H4 (cell line): ENCODE data around the gene FBXO11. TPM values are rescaled to one million over a fixed set of nuclear protein-coding genes. Genes with fewer than 3 reads are reported as not detected.

Experiments
- DNase-seq: peaks from one replicate; pipeline ENCODE4 v3.0.0-alpha.2; 2015; ENCODE audit warnings: low spot score
- total RNA-seq: library from RNA; depleted of rRNA; stranded (reverse); fragments of >200 nt; shearing (Covaris generic); gene quantifications from 2 replicates; pipeline ENCODE4 v1.2.3, GENCODE V29; 2014

FBXO11 gene
- total RNA-seq, 1 experiment from 2014 or later = 22.5 TPM

DNA sequence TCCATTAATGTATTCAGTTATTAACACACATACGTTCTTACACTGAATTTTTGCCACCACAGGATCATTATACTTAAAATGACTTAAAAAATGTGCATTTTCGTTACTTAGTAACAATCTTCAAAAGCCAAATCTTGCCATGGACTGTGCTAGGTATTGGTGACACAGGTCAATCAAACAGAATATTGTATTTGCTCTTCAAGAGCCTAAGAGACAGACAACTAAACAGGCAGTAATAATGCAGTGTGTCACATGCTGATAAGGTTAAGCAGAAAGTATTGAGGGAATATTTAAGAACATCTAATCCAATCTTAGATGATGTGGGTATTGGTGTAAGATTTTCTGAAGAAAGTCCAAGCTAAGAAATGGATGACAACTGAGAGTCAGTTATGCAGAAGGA, 56.9 kb downstream of the FBXO11 start:
- DNase-seq = no peak

DNA sequence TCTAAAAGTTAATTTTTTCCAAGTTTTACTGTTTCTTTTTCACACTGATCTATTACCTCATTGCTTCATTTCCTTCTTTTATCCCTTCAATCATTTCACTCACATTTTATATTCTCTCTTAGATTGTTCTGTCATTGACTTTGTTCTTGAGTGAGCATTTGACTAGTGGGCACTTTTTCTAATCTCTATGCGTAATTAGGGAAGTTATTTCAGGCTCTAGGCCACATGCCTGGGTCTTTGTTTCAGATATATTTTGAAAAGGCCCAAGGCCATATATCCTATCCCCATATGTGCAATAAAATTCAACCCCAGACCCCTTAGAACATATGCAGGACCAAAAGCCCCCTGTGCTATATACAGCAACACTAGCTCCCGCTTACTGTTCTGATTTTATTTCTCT, 62.1 kb downstream of the FBXO11 start:
- DNase-seq = no peak

DNA sequence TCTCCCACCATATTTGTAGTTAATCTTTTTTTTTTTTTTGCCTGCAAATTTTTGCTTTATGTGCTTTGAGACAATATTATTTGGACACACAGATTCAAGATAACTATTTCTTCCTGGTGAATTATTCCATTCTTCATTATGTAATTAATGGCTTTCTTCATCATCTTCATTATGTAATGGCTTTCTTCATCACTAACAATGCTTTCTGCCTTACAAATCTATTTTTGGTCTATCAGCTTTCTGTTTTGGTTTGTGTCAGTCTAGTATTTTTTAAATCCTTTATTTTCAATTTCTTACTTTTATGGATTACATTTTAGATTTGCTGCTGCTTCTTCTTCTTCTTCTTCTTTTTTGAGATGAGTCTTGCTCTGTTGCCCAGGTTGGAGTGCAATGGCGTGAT, 62.9 kb downstream of the FBXO11 start:
- DNase-seq = no peak

DNA sequence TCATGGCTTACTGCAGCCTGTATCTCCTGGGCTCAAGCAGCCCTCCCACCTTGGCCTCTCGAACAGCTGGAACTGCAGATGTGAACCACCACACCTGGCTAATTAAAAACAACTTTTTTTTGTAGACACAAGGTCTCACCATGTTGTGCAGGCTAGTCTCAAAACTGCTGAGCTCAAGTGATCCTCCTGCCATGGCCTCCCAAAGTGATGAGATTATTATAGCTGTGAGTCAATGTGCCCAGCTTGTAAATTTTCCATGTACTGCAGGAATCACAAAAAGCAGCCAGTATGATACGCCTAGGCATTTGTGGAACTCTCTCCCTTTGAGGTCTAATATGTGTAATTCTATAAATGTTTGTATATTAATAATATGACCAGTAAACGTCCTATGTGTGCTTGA, 63.5 kb downstream of the FBXO11 start:
- no peak for DNase-seq

DNA sequence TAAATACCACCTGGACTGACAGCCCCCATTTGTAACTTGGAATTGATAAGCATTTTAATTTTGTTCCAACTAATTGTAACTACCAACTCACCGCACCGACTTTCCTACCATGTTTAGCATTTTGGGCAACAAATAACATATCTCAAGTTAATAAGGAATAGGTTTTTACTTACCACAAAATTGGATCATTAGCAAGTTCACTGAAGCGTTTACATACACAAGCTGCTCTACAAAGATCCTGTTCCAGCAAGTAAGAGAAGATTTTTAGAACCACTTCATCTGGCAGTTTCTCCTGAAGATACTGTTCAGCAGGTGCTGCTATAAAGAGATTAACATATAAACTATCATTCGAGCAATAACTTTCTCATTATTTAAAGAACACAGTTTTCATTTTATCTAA, 67.6 kb downstream of the FBXO11 start:
- no peak for DNase-seq

DNA sequence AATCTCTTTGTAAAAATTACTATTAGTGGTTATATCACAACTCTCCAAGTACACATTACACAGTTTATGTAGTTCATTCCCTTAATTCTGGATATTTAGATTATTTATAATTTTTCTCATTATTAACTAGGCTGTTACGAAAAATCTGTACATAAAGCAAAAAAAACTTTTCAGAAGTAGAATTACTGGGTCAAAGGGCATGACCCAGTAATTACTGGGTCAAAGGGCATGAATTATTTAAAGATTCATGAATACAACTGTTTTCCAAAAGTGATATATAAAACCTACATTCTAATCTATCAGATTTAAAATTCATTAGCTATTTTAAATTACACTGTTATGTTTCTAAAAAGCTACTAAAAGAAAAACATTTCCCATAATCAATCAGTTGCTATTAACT, 68.0 kb downstream of the FBXO11 start:
- DNase-seq = no peak

DNA sequence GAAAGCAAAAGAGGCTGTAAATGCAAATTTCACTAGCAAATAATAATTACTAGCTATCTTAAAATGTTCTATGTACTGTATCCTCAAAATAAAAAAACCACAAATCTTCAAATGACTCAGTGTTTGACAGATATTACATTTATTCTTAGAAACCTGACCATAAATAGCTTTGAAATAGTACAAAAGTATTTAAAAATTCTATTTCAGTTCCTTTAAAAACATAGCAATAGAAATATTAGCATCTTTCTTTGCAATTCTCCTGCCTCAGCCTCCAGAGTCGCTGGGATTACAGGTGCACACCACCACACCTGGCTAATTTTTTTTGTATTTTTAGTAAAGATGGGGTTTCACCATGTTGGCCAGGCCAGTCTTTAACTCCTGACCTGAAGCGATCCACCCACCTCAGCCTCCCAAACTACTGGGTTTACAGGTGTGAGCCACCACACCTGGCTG, 72.8 kb downstream of the FBXO11 start:
- DNase-seq = no peak

DNA sequence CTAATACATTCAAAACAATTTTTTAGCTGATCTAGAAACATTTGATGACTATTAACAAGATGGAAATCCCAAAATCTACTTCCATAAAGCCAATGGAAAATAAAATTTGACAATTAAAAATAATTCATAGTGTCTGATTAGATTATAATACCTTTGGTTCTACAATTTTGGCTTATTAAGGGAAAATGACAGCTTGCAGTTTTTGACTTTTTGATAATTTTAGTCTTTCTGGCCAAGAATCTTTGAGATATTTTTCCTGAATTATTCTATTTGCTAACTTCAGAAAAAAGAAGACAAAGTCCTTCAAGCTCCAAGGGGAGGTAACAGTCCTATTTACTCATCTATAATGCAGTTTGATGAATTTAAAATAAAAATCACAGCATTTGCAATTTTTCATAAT, 83.8 kb downstream of the FBXO11 start:
- no peak for DNase-seq

DNA sequence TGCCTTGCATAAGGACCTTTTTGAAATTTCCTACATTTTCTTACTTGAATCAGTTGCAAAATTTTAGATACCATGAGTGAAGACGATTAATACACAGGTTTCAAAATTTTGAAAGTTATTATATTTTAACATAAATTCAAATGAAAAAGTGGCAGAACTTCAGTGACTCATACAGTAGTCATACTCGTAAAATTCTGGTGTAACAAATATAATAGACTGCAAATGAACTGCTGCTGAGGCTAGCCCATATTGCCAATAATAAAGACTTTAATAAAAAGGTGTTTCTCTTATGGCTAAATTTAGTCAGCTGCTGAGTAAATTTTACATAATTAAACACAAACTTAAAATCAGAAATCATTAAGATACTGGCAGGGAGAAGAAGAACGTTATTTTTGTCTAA, 86.5 kb downstream of the FBXO11 start:
- DNase-seq = no peak

DNA sequence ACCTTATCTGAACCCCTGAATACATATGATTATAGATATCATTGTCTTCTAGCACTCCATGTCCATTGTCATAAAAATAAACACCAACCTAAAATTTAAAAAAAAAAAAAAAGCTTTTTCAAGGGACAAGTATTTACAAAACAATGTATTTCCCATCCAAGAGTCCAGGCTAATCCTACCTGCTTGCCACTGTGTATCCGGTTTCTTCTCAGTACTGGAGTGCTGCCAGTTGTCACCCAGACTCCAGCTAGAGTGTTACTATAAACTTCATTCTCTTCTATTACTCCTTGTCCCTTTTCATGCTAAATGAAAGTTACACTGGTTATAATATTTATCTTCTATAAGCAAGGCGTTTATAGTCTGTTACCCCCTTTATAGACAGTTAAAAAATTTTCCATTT, 87.5 kb downstream of the FBXO11 start:
- DNase-seq = no peak

DNA sequence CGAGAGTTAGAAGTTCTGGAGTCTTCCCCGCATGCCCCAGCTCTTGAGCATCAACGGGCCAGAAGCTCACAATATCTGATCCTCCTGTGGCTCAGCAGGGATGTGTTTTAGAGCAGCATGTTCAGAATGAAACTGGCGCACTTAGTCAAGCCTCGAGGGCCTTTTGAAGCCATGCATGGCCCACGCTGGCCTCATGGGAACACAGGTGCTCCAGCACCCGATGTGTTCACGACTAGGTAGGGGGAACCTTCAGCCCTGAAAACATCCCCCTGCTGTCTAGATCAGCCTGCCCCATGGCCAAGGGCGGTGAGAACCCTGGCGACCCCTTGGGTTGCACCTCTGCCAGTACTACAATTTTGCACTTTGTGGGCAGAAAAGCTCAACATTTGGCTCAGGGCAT, 90.5 kb downstream of the FBXO11 start:
- no peak for DNase-seq

DNA sequence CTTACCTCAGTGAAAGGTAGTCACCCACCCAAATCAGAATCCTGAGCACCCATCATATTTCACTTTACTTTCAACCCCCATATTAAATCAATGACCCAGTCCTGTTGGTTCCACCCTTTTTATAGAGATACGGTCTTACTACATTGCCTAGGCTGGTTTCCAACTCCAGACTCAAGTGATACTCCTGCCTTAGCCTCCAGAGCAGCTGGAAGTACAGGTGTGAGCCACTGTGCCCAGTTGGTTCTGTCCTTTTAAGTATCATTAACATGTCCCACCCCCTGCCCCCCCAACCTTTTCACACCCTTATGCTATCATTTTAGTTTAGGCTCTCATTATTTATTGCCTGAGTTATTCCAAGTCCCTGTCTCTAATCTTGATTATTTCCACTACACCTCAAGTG, 94.6 kb downstream of the FBXO11 start:
- DNase-seq = no peak

DNA sequence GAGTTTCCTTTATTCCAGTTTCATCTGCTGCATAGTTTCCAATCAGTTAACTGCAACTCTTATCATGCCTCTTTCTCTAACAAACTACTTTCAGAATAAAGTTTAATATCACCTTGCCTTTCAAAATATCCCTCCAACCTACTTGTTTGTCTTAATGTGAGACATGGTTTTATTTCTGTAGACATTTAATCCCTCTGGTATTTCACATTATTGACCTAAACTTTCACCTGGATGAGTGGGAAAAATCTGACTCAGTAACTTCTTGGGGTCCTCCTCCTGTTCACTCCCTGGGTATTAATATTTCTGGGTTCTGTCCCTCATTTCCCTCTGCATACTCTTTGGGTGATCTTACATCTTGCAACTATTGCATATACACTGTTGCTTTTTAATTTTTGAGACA, 95.4 kb downstream of the FBXO11 start:
- no peak for DNase-seq

DNA sequence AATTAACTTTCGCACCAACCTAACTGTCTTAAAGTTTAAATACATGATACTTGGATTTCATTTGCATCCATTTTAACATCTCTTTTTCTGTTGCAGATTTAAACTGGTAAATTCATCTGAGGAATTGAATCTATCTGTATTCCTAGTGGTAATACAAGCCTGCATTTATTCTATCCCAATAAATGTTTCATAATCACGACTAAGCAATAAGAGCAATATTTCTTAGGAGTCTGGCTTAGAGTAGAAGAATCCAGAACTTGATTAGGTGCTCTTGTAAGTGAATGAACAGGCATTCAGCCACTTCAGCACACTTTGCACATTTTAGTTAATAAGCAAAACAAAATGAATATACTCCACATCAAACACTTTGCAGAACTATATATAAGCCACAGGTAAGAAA, 96.4 kb downstream of the FBXO11 start:
- DNase-seq = no peak

DNA sequence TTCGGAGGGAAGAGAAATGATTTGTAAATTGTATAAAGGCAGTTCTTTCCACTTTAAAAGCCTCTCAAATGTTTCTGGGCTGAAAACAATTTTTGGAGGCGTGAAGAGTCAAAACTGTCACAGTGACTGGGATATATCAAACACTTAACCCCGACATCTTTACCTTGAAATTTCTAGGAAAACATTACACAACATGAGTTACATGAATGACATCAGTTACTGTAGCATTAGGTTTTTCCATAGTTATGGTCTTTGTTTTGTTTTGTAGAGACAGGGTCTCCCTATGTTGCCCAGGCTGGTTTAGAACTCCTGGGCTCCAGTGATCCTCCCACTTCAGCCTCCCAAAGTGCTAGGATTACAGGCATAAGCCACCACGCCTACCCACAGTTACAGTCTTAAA, 97.7 kb downstream of the FBXO11 start:
- DNase-seq = no peak

DNA sequence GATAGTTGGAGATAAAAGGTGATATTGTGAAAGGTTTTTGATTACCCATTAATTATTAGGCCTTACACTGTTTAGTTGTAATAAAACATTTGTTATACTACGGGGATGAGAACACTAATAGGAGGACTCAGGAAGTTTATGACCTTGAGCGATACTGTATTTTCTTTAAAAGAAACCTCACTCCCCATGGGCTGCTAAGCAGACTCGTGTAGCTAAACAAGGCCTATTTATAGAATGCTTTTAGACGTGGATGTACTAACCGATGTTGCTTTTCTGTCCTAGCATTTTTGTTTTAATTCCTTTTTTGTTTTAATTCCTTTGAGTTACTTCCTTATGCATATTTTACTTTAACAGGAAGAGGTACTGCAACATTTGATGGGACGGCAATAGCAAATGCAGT, 100.4 kb downstream of the FBXO11 start:
- no peak for DNase-seq

DNA sequence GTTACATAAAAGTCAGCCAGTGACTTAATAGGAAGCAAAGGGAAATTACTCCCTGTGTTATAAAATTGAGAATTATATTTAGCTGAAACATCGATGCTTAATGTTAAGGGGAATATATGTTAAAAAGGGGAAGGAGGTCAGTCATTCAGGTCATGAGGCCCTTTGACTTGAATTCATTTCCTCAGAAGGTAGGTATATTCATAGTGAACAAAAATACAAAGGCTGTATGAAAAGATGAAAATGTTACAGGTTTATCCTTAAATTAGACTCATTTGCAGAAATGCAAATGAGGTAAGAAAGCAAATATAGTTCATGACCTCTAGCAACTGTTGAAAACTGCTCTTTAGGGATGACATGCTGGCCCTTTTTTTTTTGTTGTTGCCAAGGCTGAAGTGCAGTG, 102.5 kb downstream of the FBXO11 start:
- no peak for DNase-seq

DNA sequence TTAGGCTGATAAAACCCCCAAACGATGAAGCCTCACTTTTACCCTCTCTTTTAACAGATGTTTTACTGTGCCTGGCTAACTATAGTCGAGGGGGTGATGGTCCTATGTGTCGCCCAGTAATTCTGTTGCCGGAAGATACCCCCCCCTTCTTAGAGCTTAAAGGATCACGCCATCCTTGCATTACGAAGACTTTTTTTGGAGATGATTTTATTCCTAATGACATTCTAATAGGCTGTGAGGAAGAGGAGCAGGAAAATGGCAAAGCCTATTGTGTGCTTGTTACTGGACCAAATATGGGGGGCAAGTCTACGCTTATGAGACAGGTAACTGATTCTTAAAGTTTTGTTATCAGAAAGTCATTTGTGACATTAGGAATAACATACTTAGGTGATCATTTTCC, 102.9 kb downstream of the FBXO11 start:
- no peak for DNase-seq

DNA sequence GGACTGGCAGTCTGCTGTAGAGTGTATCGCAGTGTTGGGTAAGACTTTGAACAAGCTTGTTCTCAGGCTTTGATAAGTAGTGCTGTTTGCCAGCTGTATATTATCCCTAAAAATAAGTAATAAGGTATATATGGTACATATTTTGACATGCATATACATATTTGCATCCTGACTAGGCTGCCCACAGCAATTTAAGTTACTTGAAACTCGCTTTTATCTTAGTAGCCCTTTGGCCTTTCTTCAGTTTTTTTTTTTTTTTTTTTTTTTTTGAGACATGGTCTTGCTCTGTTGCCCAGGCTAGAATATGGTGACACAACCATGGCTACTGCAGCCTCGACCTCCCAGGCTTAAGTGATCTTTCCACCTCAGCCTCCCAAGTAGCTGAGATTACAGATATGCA, 105.2 kb downstream of the FBXO11 start:
- no peak for DNase-seq

DNA sequence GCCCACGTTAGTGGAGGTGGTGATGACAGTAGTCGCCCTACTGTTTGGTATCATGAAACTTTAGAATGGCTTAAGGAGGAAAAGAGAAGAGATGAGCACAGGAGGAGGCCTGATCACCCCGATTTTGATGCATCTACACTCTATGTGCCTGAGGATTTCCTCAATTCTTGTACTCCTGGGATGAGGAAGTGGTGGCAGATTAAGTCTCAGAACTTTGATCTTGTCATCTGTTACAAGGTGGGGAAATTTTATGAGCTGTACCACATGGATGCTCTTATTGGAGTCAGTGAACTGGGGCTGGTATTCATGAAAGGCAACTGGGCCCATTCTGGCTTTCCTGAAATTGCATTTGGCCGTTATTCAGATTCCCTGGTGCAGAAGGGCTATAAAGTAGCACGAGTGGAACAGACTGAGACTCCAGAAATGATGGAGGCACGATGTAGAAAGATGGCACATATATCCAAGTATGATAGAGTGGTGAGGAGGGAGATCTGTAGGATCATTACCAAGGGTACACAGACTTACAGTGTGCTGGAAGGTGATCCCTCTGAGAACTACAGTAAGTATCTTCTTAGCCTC, 107.2 kb downstream of the FBXO11 start:
- no peak for DNase-seq

DNA sequence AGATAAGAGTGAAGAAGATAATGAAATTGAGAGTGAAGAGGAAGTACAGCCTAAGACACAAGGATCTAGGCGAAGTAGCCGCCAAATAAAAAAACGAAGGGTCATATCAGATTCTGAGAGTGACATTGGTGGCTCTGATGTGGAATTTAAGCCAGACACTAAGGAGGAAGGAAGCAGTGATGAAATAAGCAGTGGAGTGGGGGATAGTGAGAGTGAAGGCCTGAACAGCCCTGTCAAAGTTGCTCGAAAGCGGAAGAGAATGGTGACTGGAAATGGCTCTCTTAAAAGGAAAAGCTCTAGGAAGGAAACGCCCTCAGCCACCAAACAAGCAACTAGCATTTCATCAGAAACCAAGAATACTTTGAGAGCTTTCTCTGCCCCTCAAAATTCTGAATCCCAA, 107.7 kb downstream of the FBXO11 start:
- DNase-seq = no peak

DNA sequence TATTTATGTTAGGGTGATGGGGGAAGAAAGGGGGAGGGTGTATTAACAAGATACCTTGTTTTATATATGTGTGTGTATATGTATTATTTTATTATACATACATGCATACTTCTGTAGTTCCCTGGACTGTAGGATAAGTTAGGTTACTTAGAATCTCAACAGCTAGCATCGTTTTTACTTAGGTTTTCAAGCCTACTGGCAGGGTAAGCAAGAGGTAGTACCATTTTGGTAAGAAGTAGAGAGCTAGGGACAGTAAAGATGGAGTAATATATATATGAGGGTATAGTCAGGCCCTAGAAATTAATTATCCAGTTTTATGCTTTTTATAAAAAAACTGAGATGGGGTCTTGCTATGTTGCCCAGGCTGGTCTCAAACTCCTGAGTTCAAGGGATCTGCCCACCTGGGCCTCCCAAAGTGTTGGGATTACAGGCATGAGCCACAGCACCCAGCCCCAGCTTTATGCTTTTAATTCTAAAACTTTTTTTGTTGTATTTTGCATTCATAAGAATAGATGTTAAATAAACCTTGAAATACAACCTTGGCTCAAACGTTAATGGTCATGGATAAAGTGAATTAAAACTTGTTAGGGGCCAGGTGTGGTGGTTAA, 110.1 kb downstream of the FBXO11 start:
- no peak for DNase-seq

DNA sequence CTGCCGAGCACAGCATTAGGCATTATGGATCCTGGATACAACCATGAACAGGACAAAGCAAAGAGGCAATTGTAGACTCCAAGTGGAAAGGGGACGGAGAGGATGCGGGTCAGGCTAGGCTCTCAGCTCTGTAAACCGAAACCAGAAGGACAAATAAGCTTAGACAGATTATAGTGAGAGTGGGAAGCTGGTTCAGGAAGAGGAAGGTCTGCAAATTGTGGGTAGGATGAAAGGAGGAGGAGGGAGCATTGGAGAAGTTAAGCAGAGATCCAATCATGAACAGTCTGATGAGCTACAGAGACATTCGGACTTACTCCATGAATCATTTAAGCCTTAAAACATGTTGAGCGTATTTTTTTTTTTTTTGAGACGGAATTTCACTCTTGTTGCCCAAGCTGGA, 120.3 kb downstream of the FBXO11 start:
- DNase-seq = no peak

DNA sequence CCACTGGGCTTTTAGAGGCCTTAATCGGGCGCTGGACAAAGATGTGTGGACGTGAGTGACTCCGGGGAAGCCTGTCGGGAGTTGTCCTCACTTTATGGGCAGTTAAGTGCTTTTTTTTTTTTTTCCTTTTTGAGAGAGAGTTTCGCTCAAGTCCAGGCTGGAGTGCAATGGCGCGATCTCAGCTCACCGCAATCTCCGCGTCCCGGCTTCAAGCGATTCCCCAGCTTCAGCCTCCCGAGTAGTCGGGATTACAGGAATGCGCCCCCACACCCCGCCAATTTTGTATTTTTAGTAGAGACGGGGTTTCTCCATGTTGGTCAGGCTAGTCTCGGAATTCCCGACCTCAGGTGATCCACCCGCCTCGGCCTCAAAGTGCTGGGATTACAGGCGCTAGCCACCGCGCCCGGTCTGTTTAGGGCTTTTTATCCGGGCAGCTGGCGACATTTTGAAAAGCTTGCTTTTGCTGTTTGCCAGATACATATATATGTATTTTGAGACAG, 121.9 kb downstream of the FBXO11 start:
- DNase-seq = no peak
